GM19035 (cell line): ENCODE results near the gene MFSD6L.

Experiments used
- ATAC-seq: cut with Tn5 transposase; IDR thresholded peaks from one replicate; pipeline ENCODE4 v1.9.1; 2021; ENCODE audit not compliant: unreplicated experiment

MFSD6L gene, protein sequence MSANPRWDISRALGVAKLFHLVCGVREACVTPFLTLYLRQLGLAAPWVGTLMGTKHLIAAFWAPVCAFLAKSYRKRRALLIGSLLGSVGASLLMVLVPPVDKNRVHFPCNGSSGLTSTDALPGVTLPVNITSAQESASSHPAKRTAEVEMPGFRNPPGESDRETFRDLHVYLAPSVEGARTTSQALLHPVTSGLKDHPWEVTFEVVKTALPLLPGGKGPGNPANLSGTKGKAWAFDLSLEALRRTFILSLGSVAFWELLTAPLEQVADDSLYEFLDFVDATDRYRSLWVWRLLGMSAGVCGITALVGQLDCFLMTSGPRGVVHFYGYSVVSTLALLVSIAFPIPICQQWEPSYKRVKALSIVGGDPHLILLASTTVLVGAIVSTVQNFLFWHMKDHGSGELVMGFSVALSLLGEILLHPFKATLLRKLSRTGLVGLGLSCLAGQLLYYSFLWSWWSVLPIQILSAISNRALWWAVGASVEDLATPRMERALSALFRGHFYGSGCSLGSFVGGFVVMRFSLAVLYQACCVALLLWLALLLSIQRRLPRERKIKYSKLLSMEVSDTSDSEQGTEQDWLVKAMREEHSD

GRCh38 chr17:8798846-8799569 is at the start of gene MFSD6L:
MFSD6L (minus strand) TSS chr17:8799365; CDS start chr17:8799120, 245 bp downstream.
- no peak for ATAC-seq

DNA sequence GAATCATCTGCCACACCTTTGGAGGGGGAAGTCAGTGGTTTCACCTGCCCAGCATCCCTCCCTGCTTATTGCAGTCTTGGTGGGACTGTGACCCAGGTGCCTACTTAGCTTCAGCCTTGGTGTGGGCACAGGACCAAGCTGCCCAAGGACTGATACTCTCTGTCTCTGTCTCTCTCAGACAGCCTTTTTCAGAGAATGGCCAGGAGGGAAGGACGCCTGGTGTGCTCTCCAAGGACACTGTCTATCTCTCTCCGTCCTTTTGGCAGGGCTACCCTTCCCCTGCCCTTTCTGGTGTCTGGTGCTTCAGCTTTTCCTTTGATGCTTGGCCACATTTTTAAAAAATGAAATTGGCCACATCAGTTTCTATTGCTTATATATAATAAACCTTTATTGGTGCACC is 48.7 kb upstream of the MFSD6L start:
- no peak for ATAC-seq

- no peak for ATAC-seq
Observed at GRCh38 chr17:8846768-8847211, 47.6 kb upstream of the MFSD6L start.

DNA sequence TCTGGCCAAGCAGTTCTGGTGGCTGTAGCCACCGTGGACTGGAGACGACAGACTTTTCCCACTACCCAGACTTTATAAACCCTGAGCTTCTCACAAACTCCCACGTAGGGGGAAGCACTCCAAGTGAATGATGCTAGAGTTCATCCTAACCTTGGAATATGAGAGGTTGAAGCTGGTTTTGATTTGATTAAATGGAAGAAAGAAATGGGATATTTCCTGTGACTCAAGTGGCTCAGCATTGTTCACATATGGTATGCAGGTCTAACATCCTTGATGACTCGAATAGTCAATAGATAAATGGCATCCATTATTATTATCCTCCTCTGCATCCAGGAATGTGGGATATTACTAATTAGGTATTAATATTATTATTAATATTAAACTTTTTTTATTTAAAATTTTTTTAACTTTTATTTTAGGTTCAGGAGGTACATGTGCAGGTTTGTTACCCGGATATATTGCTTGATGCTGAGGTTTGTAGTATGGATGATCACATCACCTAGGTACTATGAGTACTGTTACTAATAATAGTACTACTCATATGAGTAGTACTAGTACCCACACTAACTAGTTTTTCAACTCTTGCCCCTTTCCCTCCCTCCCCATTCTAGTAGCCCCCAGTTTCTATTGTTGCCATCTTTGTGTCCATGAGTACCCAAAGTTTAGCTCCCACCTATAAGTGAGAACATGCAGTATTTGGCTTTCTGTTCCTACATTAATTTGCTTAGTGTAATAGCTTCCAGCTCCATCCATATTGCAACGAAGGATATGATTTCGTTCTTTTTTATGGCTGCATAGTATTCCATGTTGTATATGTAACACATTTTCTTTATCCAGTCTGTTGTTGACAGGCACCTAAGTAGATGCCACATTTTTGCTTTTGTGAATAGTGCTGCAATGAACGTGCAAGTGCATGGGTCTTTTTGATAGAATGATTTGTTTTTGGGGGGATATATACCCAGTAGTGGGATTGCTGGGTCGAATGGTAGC is 45.4 kb upstream of the MFSD6L start:
- ATAC-seq = no peak

DNA sequence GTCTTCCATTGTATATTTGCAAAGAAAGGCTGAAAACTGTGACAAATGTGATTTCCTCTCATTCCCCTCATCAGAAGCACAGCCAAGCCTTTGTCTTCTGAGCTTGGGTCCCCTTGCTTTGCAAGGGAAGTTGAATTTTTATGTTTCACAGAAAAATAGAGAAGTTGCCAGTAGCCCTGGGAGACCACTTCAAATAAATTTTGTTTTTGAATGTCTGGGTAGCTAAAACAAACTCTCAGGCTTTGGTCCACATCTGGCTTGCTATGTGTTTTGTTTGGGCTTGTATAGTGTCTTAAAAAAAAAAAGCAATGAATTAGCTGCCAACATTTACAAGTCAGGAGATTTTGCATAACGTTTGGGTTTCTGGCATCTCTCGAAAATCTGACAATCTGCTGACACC is 44.2 kb upstream of the MFSD6L start:
- no peak for ATAC-seq

DNA sequence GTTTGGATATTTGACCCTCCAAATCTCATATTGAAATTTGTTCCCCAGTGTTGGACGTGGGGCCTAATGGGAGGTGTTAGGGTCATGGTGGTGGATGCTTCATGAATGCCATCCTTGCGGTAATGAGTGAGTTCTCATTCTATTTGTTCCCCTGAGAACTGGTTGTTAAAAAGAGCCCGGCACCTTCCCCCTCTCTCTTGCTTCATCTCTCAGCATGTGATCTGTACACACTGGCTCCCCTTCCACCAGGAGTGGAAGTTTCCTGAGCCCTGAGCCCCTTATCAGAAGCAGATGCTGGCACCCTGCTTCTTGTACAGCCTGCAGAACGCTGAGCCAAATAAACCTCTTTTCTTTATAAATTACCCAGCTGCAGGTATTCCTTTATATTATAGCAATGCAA is 42.7 kb upstream of the MFSD6L start:
- ATAC-seq = no peak

GRCh38 chr17:8839410-8839935 is 40.3 kb upstream of the MFSD6L start:
- ATAC-seq = no peak

DNA sequence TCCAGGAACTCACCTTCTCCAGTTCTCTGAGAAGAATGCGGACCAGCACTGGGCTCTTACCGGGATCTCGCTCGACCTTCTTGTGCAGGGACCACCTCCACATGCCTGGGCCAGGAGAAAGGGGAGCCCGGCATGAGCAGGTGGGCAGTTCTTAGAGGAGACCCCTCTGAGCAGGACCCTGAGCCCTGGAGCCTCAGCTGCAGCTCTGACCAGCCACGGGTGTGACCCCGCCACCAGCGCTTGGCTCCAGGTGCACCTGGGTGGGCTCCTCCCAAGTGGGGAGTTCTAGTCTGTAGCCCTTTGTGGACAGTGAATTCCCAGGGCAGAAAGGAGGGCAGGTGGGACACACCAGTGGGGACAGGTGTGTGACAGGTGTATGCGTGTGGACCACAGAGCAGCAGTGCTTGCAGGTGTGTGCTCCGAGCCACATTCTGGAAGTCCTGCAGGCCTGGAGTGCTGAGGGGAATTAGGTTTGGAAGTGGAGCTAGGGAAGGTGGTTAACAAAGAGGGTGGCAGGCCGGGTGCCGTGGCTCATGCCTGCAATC is 39.5 kb upstream of the MFSD6L start:
- no peak for ATAC-seq

GRCh38 chr17:8837563-8838075 is 38.5 kb upstream of the MFSD6L start:
- no peak for ATAC-seq

- no peak for ATAC-seq
Observed at GRCh38 chr17:8836821-8837562, 37.8 kb upstream of the MFSD6L start.

- no peak for ATAC-seq
Observed at GRCh38 chr17:8835631-8836364, 36.6 kb upstream of the MFSD6L start.

DNA sequence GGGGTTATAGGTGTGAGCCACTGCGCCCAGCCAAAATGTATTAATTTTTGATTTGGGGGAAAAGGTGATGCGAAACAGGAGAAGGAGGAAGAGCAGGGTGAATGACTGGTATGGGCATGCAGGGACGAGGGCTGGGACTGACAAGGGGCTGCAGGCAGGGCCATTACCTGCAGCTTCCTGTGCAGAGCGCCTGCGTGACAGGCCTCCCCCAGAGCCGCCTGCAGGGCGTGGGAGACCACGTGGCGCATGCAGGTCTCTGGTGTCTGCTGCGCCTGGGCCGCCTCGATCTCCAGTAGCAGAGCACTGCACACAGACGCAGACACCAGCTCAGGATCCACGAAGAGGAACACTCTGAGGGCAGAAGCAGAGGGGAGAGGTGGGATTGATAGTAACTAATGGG is 35.9 kb upstream of the MFSD6L start:
- ATAC-seq = no peak

DNA sequence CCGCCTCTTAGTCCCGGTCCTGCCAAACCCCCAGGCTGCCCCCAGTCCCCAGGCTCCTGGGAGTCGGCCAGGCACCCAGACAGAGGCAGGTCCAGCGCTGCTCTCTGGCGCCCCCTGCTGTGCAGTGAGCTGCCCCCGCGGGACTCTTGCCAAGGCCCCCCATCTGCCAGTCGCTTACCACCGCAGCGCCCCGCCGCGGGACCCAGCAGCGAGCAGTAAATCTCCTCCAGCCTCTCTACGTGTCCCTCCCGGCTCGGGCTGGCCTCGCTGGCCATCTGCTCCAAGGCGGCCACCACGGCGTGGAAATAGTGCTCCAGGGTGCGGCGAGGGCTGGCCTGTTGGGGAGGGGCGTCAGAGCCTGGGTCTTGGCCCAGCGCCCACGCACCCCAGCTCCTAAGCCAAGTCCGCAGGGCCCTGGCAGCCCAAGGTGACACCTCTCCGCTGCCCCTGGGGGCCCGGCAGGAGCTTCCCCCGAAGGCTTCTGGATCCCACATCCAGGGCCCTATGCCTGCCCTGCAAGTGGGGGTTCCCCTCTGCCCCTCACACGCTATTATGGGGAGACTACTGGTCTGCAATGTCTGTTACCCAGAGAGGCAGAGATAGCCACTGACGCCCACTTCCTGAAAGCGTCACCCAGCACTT is 33.7 kb upstream of the MFSD6L start:
- no peak for ATAC-seq

GRCh38 chr17:8831234-8831849 is 32.2 kb upstream of the MFSD6L start:
- no peak for ATAC-seq

DNA sequence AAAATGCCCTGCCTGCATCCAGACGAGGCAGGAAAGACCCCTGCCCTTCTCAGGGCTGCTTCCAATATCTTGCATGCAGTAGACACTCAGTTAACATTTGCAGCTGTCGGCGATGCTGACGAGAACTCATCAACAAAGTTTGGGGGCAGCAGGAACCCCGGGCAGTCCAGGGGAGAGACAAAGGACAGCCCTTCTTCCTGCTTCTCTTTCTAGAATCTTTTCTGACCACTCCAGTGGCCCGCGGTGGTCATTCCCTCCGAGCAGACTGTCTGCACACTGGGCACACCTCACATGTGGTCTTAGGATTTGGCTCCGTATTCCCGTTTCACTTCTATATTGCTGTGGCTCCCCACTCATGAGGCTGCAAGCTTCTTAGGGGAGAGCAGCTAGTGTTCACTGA is 31.0 kb upstream of the MFSD6L start:
- ATAC-seq = no peak

DNA sequence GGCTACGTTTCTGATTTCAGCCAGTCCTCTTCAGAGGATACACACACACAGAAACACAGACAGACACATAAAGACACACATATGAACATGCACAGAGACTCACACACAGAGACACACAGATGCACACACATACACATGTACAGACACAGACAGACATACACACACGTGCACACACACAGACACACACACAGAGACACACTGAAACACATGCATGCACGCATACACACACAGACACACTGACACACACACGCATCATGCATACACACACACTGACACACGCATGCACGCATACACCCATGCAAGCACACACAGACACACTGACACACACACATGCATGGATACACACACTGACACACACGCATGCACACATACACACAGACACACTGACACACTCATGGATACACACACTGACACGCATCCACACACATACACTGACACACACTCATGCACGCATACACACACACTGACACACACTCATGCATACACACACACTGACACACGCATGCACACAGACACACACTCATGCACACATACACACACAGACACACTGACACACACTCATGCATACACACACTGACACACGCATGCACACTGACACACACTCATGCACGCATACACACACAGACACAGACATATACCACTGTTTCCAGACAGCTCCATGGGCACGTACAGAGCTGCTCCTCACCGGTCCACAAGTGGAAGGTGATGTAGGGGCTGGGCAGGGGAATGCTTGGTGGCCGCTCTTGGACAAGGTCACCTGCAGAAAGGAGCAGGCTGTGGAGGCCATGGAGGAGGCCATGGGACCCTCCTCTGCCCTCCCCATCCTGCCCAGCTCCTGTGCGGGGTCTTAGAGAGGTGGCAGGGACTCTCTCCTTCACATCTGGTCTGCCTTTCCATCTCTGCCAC is 30.1 kb upstream of the MFSD6L start:
- no peak for ATAC-seq

- ATAC-seq = no peak
Observed at GRCh38 chr17:8828517-8828875, 29.3 kb upstream of the MFSD6L start.
